K562 (cell line): ENCODE measurements around the gene SHISA4. TPM values are rescaled to one million over a fixed set of nuclear protein-coding genes. Genes with fewer than 3 reads are reported as not detected.
A peak's percentile ranks its signal among the peaks of the same experiment; 100 is the strongest.

ENCODE experiments used
- ATAC-seq: fragments of 200-7000 bp; cut with Tn5 transposase; 3 replicates; pipeline ENCODE4 v1.9.1; 2020; ENCODE audit warnings: moderate library complexity
- BruUV-seq: library from RNA; stranded (reverse); fragments of 400-500 nt; replicated peaks from 2 replicates; lab custom pipeline; 2021; lab: Mats Ljungman, UMichigan
- CTCF ChIA-PET: fragments of 300-600 bp; formaldehyde crosslinking; extraction: SDS; loops from one replicate; lab custom pipeline; 2021; ENCODE audit warnings: low intra/inter-chr PET ratio; lab: Yijun Ruan, JAX
- POLR2A ChIA-PET: fragments of 300-600, 350-650 bp; sonication (Branson Sonifier 250); formaldehyde crosslinking; extraction: SDS; loops from one replicate; lab custom pipeline; 2021; ENCODE audit warnings: antibody characterized with exemption, inconsistent platforms; lab: Yijun Ruan, JAX
- DNase-seq, 4 experiments: peaks; one replicate each; pipeline versions ENCODE4 v3.0.0 to v3.0.0-alpha.2; 2011 to 2018; ENCODE audit warnings: low spot score in 3 of 4, mixed read lengths in 3 of 4; ENCODE audit errors: extremely low read depth in 1 of 4
- FAIRE-seq: peaks from 2 replicates; lab custom pipeline; 2011; peaks lifted over from hg19 to GRCh38; lab: Jason Lieb, UNC
- H2AFZ ChIP-seq: 2 replicates; pipeline ENCODE4 v1.6.0; 2011; ENCODE audit warnings: low read depth, low read length, control low read depth, inconsistent platforms
- H3K27ac ChIP-seq: fragments of 200-600 bp; 3 replicates; pipeline ENCODE4 v1.8.0; 2011; ENCODE audit warnings: low read depth, mild to moderate bottlenecking, control low read depth, inconsistent platforms, low read length, moderate library complexity, mixed read lengths; ENCODE audit errors: extremely low read depth
- H3K27me3 ChIP-seq, 2 experiments: fragments of 300-600 bp in 1 of 2; 2 replicates in 1 of 2; 3 replicates in 1 of 2; pipeline versions ENCODE4 v1.6.0 to v1.8.0; 2011; ENCODE audit warnings: inconsistent platforms in 2 of 2, low read length in 2 of 2, mild to moderate bottlenecking in 1 of 2, mixed read lengths in 1 of 2, moderate library complexity in 1 of 2; ENCODE audit not compliant: control insufficient read depth in 2 of 2, insufficient read depth in 2 of 2
- H3K36me3 ChIP-seq: fragments of 300-600 bp; 3 replicates; pipeline ENCODE4 v1.8.0; 2011; ENCODE audit warnings: mild to moderate bottlenecking, low read length, inconsistent platforms; ENCODE audit not compliant: control insufficient read depth, insufficient read depth
- H3K4me1 ChIP-seq, 2 experiments: fragments of 200-600 bp in 1 of 2; replicated peaks in 1 of 2; 2 replicates in 1 of 2; 3 replicates in 1 of 2; pipeline versions ENCODE4 v1.5.1 to v1.8.0; 2011; ENCODE audit warnings: inconsistent platforms in 2 of 2, low read length in 2 of 2, mild to moderate bottlenecking in 1 of 2, mixed read lengths in 1 of 2, moderate library complexity in 1 of 2; ENCODE audit not compliant: control insufficient read depth in 2 of 2, insufficient read depth in 2 of 2
- H3K4me2 ChIP-seq: 2 replicates; pipeline ENCODE4 v1.6.1; 2011; ENCODE audit warnings: low read length, control low read depth, inconsistent platforms, mixed read lengths; ENCODE audit not compliant: insufficient read depth
- H3K4me3 ChIP-seq: fragments of 200-600 bp; sonication (generic), shearing (Covaris generic); 2 replicates; pipeline ENCODE4 v1.5.1; 2016; ENCODE audit warnings: control low read depth, inconsistent platforms
- H3K79me2 ChIP-seq: fragments of 200-600 bp; 3 replicates; pipeline ENCODE4 v1.8.0; 2011; ENCODE audit warnings: low read length, inconsistent platforms; ENCODE audit not compliant: control insufficient read depth, insufficient read depth
- H3K9ac ChIP-seq, 2 experiments: 2 replicates each; pipeline versions ENCODE4 v1.6.0 to v1.6.1; 2011; ENCODE audit warnings: low read depth in 2 of 2, low read length in 2 of 2, control low read depth in 1 of 2, inconsistent platforms in 1 of 2, mild to moderate bottlenecking in 1 of 2, mixed read lengths in 1 of 2; ENCODE audit not compliant: insufficient read depth in 1 of 2
- H3K9me1 ChIP-seq: one replicate; pipeline ENCODE4 v1.6.0; 2011; ENCODE audit warnings: inconsistent platforms, mild to moderate bottlenecking, low read length, moderate library complexity; ENCODE audit not compliant: control insufficient read depth, insufficient read depth
- H3K9me3 ChIP-seq: replicated peaks from 2 replicates; pipeline ENCODE4 v1.5.1; 2011; ENCODE audit warnings: low read depth, low read length, inconsistent platforms; ENCODE audit not compliant: control insufficient read depth, insufficient read depth
- H4K20me1 ChIP-seq: replicated peaks from 2 replicates; pipeline ENCODE4 v1.6.1; 2011; ENCODE audit warnings: low read length, inconsistent platforms, mixed read lengths; ENCODE audit not compliant: control insufficient read depth, insufficient read depth
- PCBP1 ChIP-seq: fragments of 200-400 bp; formaldehyde crosslinking; IDR thresholded peaks from 2 replicates; pipeline ENCODE4 v1.6.1; 2018; ENCODE audit warnings: mild to moderate bottlenecking, low read depth, low read length; ENCODE audit not compliant: poor library complexity, severe bottlenecking
- PHF8 ChIP-seq: fragments of 200-600 bp; sonication (generic); IDR thresholded peaks from 2 replicates; pipeline ENCODE4 v1.6.1; 2012; ENCODE audit warnings: mixed run types, mild to moderate bottlenecking, inconsistent platforms, low read length, moderate library complexity, borderline replicate concordance
- ZBTB7A ChIP-seq: IDR thresholded peaks from 2 replicates; pipeline ENCODE4 v1.6.1; 2011; ENCODE audit warnings: low read depth, mild to moderate bottlenecking, low read length, moderate library complexity, borderline replicate concordance; ENCODE audit not compliant: control insufficient read depth
- WGBS: fragments of 100-300 bp; shearing (Covaris generic); methylation state at CpG from one replicate; pipeline ENCODE4 v1.1.6; 2016; ENCODE audit warnings: low coverage, mixed read lengths; ENCODE audit not compliant: insufficient coverage; ENCODE audit errors: missing lambda C conversion rate; 5-methylcytosine and 5-hydroxymethylcytosine counted together
- in situ Hi-C: fragments of 300-500 bp; cut with MboI; formaldehyde crosslinking; loops from 4 replicates; pipeline ENCODE4 v1.15.0; 2018; ENCODE audit warnings: inconsistent platforms, mixed read lengths
- intact Hi-C: fragments of 100-400 bp; cut with micrococcal nuclease; formaldehyde crosslinking; loops from 2 replicates; pipeline ENCODE4 v1.14.2; 2022
- polyA plus RNA-seq, 8 experiments: library from polyadenylated mRNA; depleted of rRNA in 4 of 8; stranded (reverse) in 5 of 8; unstranded in 3 of 8; fragments of >200 nt; fragmentation: Nextera tagmentation in 2 of 8; fragmentation: Illumina TruSeq in 1 of 8; extraction: Ambion mirVana in 2 of 8; extraction: Trizol in 1 of 8; gene quantifications; 2 replicates each; pipeline versions ENCODE4 v1.2.1 to v1.2.3, GENCODE V29; 2011 to 2014; ENCODE audit warnings: inconsistent platforms in 1 of 8, missing spikeins in 1 of 8
- total RNA-seq, 7 experiments: library from RNA; depleted of rRNA in 6 of 7; stranded (reverse); fragments of >200 nt in 6 of 7; fragmentation: Illumina TruSeq in 2 of 7; extraction: Trizol in 2 of 7; gene quantifications; 2 replicates each; pipeline versions ENCODE4 v1.2.1 to v1.2.3, GENCODE V29; 2011 to 2021; ENCODE audit warnings: low replicate concordance in 1 of 7

Gene SHISA4
- total and polyA plus RNA-seq, 9 of the 15 experiments (the other 6 are each of a cell fraction or from before 2014, with no cell fraction given), result 0.15 to 0.95 (median 0.68) TPM; not detected in 2

- Histone ChIP-seq H3K9ac (peak overlapping the region in 1 of 2 experiments; percentile 57; a peak in 1 of 4 replicates), H3K4me3 (peak overlapping the region; percentile 14; the same call in 1 of the 2 replicates), H3K27ac (no peak overlapping the region), H3K4me2 (no peak overlapping the region), H3K9me3 (no peaks in the 10 kb centered on the region), H3K9me1 (no peaks in the 10 kb centered on the region), H3K36me3 (no peaks in the 10 kb centered on the region), H3K79me2 (no peaks in the 10 kb centered on the region), H3K27me3 (0 out of 5 replicates have a peak, but pooled peaks cover 0 to 4% of the 10 kb centered on the region in 2 experiments), H4K20me1 (no peaks in the 10 kb centered on the region), H3K4me1 (peaks cover 32 to 43% of the 10 kb centered on the region in 2 experiments), H2AFZ (peak overlapping the region; percentile 21; the same call in 1 of the 2 replicates)
- in situ Hi-C loops (no loop called here), intact Hi-C loops (no loop called here)
- TF ChIP-seq ZBTB7A, result 0 out of 2 replicates have a peak, but pooled peaks have one; percentile 5
- TF ChIP-seq PCBP1, result peak; percentile 41
- no peak; the same call in 1 of the 2 replicates for TF ChIP-seq PHF8
- BruUV-seq, result no TSS peak
- FAIRE-seq (no peak), DNase-seq (no peak), ATAC-seq (no peak)
- CTCF ChIA-PET, result no interaction called here
- WGBS, result 55% methylated on average over 24 of the region's 33 CpGs
- POLR2A ChIA-PET, result interaction anchor here (0.6 to 1.0 kb wide), 4 partner anchors 11 to 95 kb away, joined by 3 to 4 read pairs (median 3); partner anchors contain the start of gene TIMM17A
These were observed 631 bp downstream of the SHISA4 start for GRCh38 chr1:201889090-201889968.
